GM18873 (cell line): ENCODE measurements around the gene LGALS3BP.

ENCODE experiments used
- ATAC-seq: cut with Tn5 transposase; IDR thresholded peaks from one replicate; pipeline ENCODE4 v1.9.1; 2021; ENCODE audit warnings: mild to moderate bottlenecking, moderate library complexity, moderate number of reproducible peaks; ENCODE audit not compliant: unreplicated experiment, low FRiP score

Gene LGALS3BP

DNA sequence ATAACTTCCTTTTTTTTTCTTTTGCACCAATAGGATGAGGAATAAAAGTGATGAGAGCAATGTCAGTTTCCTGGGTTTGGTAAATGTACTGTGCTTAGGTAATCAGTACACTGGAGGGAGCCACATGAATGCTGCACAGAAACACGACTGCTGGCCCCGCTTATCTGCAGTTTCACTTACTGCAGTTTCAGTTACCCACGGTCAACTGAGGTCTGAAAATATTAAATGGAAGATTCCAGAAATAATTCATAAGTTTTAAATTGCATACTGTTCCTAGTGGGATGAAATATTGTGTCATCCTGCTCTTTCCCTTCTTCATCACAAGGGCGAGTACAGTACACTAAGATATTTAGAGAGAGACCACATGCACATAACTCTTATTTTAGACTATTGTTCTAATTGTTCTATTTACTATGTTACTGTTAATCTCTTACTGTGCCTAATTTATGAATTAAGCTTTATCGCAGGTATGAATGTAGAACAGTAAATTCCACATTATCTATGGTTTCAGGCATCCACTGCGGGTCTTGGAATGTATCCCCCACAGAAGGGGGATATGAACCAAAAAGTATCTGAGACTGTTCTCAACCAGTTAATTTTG is 6.4 kb upstream of the LGALS3BP start:
- ATAC-seq = no peak

DNA sequence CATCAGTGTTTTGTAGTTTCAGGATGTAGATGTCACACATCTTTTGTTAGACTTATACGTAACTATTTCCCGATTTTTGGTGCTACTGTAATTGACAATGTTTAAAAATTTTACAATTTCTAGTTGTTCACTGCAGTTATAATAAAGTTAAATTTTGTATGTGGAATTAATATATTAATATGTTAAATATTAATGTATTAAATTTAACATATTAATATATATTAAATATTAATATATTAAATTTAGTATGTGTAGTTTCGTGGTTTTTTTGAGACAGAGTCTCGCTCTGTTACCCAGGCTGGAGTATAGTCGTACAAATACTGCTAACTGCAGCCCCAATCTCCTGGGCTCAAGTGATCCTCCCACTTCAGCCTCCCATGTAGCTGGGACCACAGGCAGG is 5.7 kb upstream of the LGALS3BP start:
- no peak for ATAC-seq

DNA sequence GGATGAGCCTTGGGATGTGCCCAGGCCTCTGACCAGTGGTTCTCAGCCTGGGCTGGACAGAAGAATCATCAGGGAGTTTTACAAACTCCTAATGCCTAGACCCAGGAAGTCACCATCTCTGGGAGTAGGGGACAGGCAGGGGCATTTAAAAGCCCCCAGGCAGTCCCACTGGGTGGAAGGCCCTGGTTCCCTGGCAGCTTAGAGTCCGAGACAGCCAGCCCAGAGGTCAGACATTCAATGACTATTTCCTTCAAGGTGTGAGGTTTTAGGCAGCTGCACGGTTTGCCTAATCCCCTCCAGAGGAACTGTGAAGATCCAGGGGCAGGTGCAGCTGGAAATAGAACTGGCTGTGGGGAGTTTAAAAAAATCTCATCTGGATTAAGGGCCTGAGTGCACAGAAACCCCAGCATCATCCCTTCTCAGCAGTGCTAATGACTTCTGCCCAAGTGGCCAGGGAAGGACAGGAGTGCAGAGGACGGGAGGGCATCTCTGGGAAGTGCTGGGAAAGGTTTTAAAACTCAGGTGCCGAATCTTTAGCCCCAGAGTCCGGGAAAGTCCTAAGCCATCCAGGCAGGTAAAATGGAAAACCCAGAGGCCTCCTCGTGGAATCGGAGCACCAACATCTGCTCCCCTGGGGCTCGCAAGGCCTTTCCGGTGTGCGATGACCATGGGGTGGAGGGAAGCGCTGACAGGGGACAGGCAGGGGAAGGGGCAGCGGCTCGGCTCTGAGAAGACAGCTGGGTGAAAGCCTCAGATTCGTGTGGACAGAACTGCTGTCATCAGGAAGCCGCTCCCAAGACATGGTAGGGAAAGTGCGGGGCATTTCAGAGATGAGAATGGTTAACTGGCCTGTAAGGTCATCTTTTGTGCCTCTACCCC is 1.5 kb upstream of the LGALS3BP start:
- ATAC-seq = no peak

DNA sequence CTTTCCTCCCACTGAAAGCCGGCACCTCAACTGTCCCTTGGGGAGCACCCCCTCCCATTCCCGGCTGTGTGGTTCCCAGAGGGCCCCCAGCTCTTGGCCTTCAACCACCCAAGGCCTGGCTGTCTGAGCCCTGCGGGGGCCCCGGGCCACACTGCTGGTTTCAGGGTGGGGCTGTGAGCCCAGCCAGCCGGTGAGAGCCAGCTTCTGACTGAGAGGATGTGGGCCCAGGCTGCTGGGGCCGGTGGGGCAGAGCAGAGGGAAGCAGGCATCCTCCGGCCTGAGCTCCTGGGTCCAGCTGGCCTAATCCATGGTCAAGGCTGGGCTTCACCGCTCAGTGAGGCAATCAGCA is 875 bp upstream of the LGALS3BP start:
- no peak for ATAC-seq

DNA sequence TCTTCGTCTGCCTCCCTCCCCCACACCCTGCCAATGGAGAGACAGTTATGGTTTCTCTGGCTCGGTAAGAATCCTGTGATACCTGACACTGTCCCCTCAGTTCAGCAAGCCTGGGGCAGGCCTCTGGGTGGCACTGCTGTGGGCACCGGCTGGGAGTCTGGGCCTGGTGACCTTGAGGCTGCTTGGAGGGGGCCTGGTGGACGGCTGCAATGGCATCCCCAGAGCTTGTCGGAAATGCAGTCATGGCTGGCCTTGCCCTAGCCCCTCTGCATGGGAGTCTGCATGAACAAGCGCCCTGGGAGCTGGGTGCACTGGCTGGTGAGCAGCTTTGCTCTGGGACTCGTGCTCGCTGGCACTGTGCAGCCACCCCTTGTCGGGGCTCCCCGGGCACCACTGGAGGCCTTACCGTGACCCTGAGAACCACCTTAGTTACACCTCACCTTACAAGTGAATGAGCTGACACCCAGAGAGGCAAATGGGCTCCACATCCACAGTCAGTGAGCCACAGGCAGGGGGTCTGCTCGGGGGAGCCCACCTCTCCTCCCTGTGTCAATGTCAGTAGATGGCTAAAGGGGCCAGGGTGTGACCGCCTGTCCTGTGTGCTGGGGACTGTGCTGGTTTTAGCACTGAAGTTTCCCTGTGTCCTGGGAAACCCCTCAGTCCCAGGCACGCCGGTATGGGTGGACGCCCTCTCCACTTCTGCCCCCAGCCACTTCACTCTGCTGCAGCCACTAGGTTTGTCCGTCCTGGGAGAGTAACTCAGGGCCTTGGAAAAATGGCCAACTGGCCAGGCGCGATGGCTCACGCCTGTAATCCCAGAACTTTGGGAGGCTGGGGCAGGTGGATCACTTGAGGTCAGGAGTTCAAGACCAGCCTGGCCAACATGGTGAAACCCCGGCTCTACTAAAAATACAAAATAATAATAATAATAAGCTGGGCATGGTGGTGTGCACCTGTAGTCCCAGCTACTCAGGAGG is 1.4 kb downstream of the LGALS3BP start:
- no peak for ATAC-seq

DNA sequence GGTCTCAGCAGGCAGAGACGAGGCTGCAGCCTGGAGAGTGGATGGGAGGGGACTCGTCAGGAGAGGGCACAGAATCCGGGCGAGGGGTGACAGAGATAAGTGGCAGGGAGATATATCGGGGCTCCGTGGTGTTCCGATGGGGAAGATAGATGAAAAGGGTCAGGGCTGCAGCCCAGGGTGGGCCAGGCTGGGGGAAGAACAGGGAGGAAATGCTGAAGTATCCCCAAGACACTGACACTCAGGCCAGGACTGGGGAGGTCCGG is 2.1 kb downstream of the LGALS3BP start:
- no peak for ATAC-seq

DNA sequence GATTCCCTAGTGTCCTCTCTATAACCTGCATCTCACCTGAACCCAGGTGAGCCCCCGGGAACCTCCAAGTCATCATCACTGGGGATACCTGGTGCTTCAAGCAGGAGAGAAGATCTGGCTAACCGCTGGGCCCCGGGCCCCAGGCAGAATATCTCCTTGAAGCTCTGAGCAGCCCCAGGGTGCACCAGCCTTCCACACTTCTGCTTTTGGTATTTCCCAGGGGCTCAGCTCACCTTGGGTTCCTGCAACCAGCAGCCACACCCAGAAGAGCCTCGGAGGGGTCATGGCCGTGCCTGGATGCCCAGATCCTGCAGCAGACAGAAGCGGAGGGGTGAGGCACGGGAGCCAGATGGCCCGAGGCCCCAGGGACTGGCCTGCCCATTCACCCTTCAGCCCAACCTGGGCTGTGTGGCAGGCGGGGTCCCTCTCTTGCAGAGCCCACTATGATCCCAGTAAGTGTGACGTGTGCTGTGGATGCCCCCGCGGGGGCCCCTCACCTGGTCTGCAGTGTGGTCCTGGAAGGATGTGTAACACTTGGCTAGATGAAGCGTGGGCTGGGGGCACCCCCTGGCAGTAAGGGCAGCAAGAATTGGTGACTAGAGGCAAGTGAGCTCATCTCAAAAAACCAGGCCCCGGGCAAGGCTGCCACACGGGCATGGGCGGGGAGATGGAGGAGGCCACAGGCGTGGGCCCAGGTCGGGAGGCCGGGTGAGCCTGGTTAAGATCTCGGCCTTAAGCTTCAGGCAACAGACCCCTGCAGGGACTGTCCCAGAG is 2.6 kb downstream of the LGALS3BP start:
- ATAC-seq = no peak

DNA sequence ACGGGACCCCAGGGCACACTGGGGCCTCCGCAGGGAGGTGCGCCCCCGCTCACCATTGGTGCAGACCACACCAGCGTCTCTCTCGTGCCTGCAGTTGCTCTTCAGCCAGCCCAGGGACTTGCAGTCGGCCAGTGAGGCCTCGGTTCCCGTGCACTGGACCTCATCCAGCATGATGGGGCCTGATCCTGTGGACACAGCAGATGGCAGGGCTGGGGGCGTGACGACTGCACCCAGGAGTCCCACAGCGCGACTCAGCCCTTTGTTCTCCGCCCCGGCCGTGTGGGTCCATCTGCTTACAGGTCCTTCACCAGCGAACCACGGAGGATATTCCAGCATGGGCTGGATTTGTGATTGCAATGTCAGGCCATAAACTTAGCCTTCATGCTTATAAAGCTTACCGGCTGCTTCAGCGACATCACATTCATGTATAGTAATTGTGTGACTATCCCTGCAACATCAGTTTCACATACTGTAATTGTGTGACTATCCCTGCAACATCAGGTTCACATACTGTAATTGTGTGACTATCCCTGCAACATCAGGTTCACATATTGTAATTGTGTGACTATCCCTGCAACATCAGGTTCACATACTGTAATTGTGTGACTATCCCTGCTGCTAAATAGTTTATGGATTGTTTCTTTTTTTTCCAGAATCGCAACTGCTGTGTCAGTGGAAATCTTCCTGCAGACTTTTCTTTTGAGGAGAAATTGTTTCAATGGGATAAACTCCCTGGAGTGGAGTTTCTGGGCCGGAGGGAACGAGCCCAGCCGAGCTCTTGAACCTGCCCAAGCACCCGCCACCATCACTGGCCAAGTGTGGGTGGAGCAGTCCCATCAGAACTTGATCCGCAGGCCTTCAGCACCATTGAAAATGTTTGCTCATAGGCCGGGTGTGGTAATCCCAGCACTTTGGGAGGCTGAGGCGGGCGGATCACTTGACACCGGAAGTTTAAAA is 4.8 kb downstream of the LGALS3BP start:
- ATAC-seq = no peak

DNA sequence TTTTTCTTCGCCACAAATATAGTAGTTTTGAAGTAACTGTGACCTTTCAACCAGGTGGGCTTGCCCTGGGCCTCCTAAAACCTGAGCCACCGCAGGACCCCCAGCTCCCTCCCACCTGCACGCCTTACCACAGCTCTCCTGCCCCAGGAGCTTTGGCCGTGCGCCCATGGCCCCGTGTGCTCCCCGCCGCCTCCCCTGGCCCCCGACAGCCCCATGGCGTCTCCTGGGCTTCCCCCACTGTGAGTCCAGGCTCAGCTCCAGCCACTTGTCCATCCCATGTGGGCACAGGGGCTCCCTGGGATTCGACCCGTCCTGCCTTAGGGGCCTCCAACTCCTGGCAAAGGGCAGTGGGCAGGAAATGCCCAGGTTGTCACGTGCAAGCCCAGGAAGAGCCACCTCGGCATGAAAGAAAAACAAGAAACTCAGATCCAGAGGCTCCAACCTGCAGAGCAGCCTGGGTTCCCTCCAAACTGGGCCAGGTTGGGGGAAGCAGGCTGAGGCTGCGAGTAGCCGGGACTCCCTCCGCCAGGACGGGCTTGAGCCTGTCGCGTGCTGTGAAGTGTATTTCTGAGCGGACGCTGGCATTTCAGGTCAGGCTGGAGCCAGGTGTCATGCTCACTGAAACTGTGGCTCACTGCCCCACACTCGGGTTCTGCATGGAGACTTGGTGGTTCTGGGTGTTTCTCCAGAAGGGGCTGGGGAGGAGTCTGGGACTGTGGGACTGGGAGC is 5.8 kb downstream of the LGALS3BP start:
- no peak for ATAC-seq

DNA sequence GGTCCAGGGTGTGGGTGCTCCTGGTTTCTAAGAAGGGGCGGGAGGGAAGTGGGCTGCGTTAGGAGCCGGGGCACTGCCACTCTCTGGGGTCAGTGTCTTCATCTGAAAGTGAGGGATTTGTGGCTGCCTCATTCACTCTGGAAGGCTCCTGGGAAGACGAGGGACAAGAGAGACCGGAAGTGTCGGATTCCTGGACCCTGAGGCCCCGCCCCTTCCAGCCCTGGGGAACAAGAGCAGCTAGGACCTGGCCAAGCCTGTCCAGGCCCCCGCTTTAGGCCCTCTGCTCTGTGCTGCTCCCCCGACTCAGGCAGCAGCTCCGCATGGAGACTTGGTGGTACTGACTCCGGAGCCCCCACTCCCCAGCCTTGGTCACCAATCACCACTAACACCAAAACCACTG is 6.5 kb downstream of the LGALS3BP start:
- no peak for ATAC-seq

DNA sequence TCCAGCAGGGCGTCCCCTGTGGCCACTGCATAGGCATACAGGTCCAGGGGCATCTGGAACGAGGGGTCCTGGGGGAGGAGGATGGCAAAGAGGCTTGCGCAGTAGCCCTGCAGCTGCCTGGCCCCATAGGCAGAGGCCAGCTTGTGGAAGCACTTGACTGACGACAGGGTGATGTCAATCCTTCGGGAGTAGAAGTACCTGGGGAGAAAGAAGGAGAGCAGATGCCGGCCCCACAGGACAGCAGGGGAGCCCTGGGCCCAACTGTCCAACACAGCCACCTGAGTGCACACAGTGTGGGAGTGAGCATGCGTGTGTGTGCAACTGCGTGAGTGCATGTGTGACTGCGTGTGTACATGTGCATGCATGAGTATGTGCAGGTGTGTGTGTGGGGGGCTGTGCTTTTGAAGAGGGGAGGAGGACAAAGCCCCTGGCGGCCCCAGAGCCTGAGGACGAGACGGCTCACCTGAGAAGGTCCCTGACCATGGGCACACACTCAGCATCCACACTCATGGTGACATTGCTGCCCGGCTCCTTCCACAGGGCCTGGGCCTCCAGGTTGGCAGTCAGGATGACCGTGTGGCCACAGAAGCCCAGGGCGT is 7.1 kb downstream of the LGALS3BP start:
- no peak for ATAC-seq

DNA sequence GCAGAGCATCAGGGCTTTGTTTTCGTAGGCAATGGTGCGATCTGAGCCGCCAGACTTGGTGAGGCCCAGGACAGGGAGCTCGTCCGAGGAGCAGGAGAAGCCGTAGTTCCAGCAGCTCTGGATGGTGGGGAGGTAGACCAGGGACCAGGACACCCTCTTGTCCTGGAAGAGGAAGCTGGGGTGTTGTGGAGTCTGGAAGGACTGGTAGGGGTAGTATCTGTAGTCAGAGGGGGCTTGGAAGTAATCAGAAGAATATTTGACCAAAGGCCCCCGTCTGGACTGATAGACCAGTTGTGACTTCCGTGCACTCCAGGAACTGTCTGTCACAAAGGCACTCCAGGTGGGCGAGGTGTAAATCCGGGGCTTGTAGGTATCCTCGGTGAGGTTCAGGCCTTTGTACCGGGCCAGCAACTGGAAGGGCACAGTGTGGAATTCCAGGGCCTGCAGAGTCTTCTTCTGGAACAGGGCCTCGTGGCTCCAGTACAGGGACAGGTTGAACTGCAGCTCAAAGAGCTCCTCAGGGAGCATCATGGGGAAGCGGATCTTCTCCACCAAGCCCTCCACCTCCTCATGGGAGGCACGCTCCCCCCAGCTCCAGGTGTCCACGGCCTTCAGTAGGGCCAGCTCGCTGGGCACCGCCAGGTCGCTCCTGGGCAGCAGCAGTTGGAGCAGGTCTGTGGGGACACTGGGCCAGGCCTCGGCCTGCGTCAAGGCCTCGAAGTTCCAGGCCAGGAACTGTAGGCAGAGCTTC is 7.8 kb downstream of the LGALS3BP start:
- no peak for ATAC-seq

DNA sequence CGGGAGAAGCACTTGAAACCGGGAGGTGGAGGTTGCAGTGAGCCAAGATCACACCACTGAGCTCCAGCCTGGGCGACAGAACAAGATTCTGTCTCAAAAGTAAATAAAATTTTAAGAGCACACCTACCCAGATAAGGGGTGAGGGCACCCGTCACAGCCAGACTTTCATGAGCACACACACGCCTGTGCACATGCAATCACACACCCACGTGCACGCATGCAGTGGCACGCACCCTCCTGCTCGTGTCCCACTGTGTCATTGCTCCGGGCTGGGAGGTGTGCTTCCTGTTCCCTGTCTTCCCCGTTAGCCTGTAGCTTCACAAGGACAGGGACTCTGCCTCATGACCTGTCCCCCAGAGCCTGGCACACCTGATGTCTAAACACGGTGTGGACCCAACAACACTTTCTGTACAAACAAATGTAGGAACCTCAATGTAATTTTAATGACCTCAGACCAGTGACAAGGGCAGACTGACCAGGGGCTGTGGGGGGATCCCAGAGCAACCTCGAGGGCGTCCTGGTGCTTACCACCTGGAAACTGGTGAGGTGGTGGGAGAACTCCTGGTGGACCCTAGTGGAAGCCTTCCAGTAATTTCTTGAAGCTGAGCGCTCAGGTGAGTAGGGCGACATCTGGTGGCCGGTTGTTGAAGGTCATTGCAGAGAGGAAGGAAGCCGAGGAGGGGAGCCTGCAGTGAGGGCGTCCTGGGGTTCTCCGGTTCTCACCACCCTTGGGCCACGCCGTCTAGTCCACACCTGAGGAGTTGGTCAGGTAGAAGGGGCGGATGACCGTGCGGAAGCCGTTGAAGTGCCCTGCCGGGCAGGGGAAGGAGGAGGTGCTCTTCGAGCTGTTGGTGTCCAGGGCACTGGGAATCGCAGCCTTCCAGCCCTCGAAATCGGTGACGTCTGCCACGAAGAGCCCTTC is 8.6 kb downstream of the LGALS3BP start:
- no peak for ATAC-seq

DNA sequence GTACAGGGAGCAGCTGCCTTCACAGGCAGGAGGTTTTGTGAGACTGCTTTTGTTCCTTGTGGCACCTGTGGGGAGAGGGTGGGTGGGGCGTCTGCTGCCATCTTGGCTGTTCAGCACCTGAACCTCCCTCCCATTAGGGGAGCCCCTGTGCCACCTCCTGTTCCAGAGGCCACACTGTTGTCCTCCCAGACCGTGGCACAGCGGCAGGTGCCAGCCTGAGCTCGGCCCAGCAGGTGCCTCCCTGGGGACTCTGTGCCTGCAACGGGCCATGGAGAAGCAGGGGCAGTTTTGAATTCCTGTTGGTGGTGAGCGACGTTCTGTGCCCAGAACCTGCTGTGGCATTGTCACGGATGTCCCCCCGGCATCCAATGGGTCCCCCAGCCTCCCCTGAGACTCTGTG is 9.9 kb downstream of the LGALS3BP start:
- no peak for ATAC-seq

DNA sequence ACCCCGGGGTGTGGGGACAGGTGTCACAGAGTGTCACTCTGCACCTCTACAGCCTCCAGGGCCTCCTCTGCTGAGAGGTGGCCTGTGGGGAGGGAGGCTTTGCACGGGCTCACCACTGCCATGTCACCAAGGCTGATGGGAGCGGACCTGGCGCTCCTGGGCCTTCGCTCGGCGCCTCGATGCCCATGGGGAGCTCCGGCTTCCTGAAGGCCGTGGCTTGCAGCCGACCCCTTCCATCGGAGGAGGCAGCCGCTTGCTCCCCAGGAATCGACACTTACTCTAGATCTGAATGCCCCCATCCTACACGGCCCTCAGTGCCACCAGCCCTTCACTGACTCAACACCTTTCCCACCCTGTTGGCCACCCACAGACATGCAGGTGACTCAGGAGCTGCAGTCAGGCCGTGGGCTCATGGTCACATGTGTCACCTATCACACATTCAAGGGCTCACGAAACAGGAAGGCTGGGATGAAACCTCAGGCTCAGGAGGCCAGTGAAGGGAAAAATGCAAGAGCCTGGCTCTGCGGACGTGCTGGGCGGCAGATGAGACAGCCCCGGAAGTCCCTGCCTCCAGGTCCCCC is 11.9 kb downstream of the LGALS3BP start:
- ATAC-seq = no peak

DNA sequence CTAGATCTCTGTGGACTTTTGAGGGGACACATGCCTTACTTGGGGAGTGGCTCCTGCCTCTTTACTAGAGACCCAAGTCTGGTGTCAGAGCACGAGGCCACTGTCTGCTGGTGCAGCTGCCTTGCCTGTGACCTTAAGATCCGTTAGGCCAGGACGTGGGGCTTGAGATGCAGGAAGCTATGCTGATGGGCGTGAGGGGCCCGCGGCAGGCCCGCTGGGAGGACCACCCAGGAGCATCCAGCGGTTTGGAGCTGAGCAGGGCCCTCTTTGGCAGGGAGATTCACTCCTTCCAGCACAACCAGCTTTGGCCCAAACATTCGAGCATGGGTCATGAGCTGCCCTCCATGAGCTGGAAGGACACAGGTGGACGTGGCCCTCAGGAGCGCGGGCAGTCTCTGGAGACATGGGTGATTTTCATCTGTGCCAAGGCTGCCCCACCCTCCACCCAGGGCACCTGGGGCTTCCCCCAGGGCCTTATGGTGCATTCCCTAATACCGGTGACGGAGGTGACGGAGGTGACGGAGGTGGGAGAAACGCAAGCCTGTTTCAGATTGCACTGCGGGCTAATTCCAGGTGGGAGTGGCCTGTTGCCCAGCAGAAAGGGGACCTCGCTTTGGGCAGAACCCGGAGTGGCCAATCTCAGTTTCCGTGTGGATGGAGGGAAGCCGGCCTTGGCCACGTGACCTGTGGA is 12.7 kb downstream of the LGALS3BP start:
- ATAC-seq = no peak
